Ishikawa (cell line): Measurements from ENCODE around the gene FAM53B.

Source experiments
- CEBPB ChIP-seq: IDR thresholded peaks from 2 replicates; pipeline ENCODE4 v1.6.1; 2012
- EP300 ChIP-seq: IDR thresholded peaks from 2 replicates; pipeline ENCODE4 v1.6.1; 2012; ENCODE audit warnings: borderline replicate concordance
- FOXM1 ChIP-seq: IDR thresholded peaks from 2 replicates; pipeline ENCODE4 v1.6.1; 2012; ENCODE audit warnings: low read depth, borderline replicate concordance
- RAD21 ChIP-seq: IDR thresholded peaks from 2 replicates; pipeline ENCODE4 v1.6.1; 2012; ENCODE audit warnings: low read depth
- REST ChIP-seq: IDR thresholded peaks from 2 replicates; pipeline ENCODE4 v1.6.1; 2012; ENCODE audit warnings: low read depth, mild to moderate bottlenecking
- TAF1 ChIP-seq: IDR thresholded peaks from 2 replicates; pipeline ENCODE4 v1.6.1; 2012; ENCODE audit warnings: low read depth, mild to moderate bottlenecking
- TF ChIP-seq, protein P1 (sequence below): IDR thresholded peaks from 2 replicates; pipeline ENCODE4 v1.6.1; 2012
- TF ChIP-seq, protein P2 (sequence below): IDR thresholded peaks from 2 replicates; pipeline ENCODE4 v1.6.1; 2012

DNA sequence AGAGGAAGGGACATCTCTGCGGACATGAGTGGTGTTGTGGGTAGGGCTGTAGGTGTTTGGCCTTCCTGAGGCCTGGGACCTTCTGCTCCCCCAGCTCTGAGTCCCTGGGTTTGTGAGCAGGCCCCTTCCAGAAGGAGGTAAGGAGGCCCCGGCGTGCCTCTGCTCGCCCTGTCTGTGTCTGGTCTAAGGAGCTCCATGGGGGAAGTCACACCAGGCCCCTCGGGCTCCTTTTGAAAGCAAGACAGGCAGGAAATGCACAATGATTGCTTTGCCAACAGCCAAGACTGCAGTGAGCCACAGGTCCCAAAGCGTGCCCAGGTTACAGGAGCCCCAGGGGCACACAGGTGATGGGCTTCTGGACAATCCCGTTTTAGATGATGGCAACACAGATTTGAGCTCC, 89.5 kb downstream of the FAM53B start:
- TF ChIP-seq, protein P1, sequence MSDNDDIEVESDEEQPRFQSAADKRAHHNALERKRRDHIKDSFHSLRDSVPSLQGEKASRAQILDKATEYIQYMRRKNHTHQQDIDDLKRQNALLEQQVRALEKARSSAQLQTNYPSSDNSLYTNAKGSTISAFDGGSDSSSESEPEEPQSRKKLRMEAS, result no peak
- TF ChIP-seq REST (no peak), EP300 (no peak), RAD21 (no peak), CEBPB (no peak), FOXM1 (no peak), TAF1 (no peak)
- TF ChIP-seq, protein P2, sequence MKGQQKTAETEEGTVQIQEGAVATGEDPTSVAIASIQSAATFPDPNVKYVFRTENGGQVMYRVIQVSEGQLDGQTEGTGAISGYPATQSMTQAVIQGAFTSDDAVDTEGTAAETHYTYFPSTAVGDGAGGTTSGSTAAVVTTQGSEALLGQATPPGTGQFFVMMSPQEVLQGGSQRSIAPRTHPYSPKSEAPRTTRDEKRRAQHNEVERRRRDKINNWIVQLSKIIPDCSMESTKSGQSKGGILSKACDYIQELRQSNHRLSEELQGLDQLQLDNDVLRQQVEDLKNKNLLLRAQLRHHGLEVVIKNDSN, result no peak
